GM21526 (cell line): ENCODE data around the gene ACTN4.

Experiments used
- ATAC-seq: cut with Tn5 transposase; IDR thresholded peaks from one replicate; pipeline ENCODE4 v1.9.1; 2021; ENCODE audit warnings: moderate library complexity; ENCODE audit not compliant: unreplicated experiment, low FRiP score

The ACTN4 gene

GRCh38 chr19:38660724-38661123 is 13.3 kb downstream of the ACTN4 start:
- ATAC-seq, result no peak

GRCh38 chr19:38661136-38661535 is 13.7 kb downstream of the ACTN4 start:
- ATAC-seq, result no peak

- ATAC-seq, result no peak
Measured at GRCh38 chr19:38661996-38662395, 14.5 kb downstream of the ACTN4 start.

- ATAC-seq, result no peak
Measured at GRCh38 chr19:38662537-38663155, 15.2 kb downstream of the ACTN4 start.

GRCh38 chr19:38663156-38663651 is 15.8 kb downstream of the ACTN4 start:
- ATAC-seq, result no peak

GRCh38 chr19:38663957-38664502 is 16.6 kb downstream of the ACTN4 start:
- no peak for ATAC-seq

GRCh38 chr19:38664503-38665211 is 17.2 kb downstream of the ACTN4 start:
- no peak for ATAC-seq

GRCh38 chr19:38665219-38665931 is 17.9 kb downstream of the ACTN4 start:
- ATAC-seq, result no peak

GRCh38 chr19:38665950-38666662 is 18.7 kb downstream of the ACTN4 start:
- ATAC-seq, result no peak

GRCh38 chr19:38666663-38667511 is 19.4 kb downstream of the ACTN4 start:
- ATAC-seq, result no peak

GRCh38 chr19:38667661-38668171 is 20.3 kb downstream of the ACTN4 start:
- ATAC-seq, result no peak

GRCh38 chr19:38669552-38669951 is 22.1 kb downstream of the ACTN4 start:
- ATAC-seq, result no peak

- ATAC-seq, result no peak
Measured at GRCh38 chr19:38670921-38671398, 23.5 kb downstream of the ACTN4 start.

GRCh38 chr19:38671654-38672053 is 24.2 kb downstream of the ACTN4 start:
- ATAC-seq, result no peak

- no peak for ATAC-seq
Measured at GRCh38 chr19:38673030-38673429, 25.6 kb downstream of the ACTN4 start.

- no peak for ATAC-seq
Measured at GRCh38 chr19:38674388-38675171, 27.1 kb downstream of the ACTN4 start.

GRCh38 chr19:38675611-38676010 is 28.2 kb downstream of the ACTN4 start:
- ATAC-seq, result no peak

GRCh38 chr19:38676023-38676877 is 28.8 kb downstream of the ACTN4 start:
- ATAC-seq, result no peak
